Calu3 (cell line): ENCODE measurements around the gene ZYX. TPM values are rescaled to one million over a fixed set of nuclear protein-coding genes. Genes with fewer than 3 reads are reported as not detected.

Source experiments
- BruUV-seq: library from RNA; stranded (reverse); fragments of 400-500 nt; replicated peaks from 2 replicates; lab custom pipeline; 2021; lab: Mats Ljungman, UMichigan
- CTCF ChIA-PET: fragments of 300-600 bp; sonication (Branson Sonifier 250); formaldehyde crosslinking; loops from one replicate; lab custom pipeline; 2022; ENCODE audit warnings: antibody characterized with exemption; lab: Charles Lee
- DNase-seq: peaks from one replicate; pipeline ENCODE4 v3.0.0; 2022
- H3K27ac Mint-ChIP-seq: one replicate; pipeline ENCODE4 v1.8.0; 2022; ENCODE audit warnings: mixed read lengths; ENCODE audit not compliant: unreplicated experiment
- H3K27me3 Mint-ChIP-seq: one replicate; pipeline ENCODE4 v1.8.0; 2022; ENCODE audit warnings: mixed read lengths; ENCODE audit not compliant: unreplicated experiment
- H3K36me3 Mint-ChIP-seq: one replicate; pipeline ENCODE4 v1.8.0; 2022; ENCODE audit warnings: mild to moderate bottlenecking, moderate library complexity, mixed read lengths; ENCODE audit not compliant: insufficient read depth, unreplicated experiment
- H3K4me1 Mint-ChIP-seq: one replicate; pipeline ENCODE4 v1.8.0; 2022; ENCODE audit warnings: mild to moderate bottlenecking, low read depth, mixed read lengths; ENCODE audit not compliant: unreplicated experiment
- H3K4me3 Mint-ChIP-seq: one replicate; pipeline ENCODE4 v1.8.0; 2022; ENCODE audit warnings: mild to moderate bottlenecking, low read depth, moderate library complexity, mixed read lengths; ENCODE audit not compliant: unreplicated experiment
- H3K9me3 Mint-ChIP-seq: one replicate; pipeline ENCODE4 v1.8.0; 2022; ENCODE audit warnings: low read depth, mixed read lengths; ENCODE audit not compliant: unreplicated experiment
- CTCF ChIP-seq: fragments of 200-600 bp; IDR thresholded peaks from one replicate; pipeline ENCODE4 v1.8.0; 2022; ENCODE audit warnings: antibody characterized with exemption; ENCODE audit not compliant: unreplicated experiment
- intact Hi-C: fragments of 100-400 bp; cut with micrococcal nuclease; formaldehyde crosslinking; loops from one replicate; pipeline ENCODE4 v1.10.0; 2022; ENCODE audit not compliant: unreplicated experiment
- total RNA-seq: library from RNA; stranded (reverse); gene quantifications from 2 replicates; pipeline ENCODE4 v1.2.3, GENCODE V29; 2022

The ZYX gene
- total RNA-seq, 1 experiment from 2014 or later: 114 TPM

DNA sequence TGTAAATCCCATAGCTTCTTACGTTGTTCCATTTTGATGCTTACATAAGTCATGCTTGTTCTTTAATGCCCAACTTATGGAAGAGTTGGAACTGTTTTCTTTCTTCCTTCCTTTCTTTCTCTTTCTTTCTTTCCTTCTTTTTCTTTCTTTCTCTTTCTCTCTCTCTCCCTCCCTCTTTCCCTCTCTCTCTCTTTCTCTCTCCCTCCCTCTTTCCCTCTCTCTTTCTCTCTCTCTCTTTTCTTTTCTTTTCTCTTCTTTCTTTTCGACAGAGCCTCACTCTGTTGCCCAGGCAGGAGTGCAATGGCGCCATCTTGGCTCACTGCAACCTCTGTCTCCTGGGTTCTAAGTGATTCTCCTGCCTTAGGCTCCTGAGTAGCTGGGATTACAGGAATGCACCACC, 37.5 kb upstream of the ZYX start:
- BruUV-seq: no TSS peak
- no peak for TF ChIP-seq CTCF
- Mint-ChIP-seq H3K4me3 (no peak overlapping the region), H3K27me3 (peaks cover 35% of the 10 kb centered on the region), H3K9me3 (no peaks in the 10 kb centered on the region), H3K36me3 (peaks cover 9% of the 10 kb centered on the region), H3K27ac (no peak overlapping the region), H3K4me1 (peaks cover 10% of the 10 kb centered on the region)
- intact Hi-C loops: no loop called here
- DNase-seq: no peak
- CTCF ChIA-PET: no interaction called here

- peak overlapping the region; percentile 81 for H3K4me3 Mint-ChIP-seq
- peak; percentile 76 for DNase-seq
- CTCF ChIA-PET: interaction anchor here (0.8 to 1.4 kb wide), 5 partner anchors 9 to 35 kb away, joined by 3 to 6 read pairs (median 4); no protein-coding TSS in a partner anchor
- no peaks in the 10 kb centered on the region for H3K9me3 Mint-ChIP-seq
- TF ChIP-seq CTCF: peak; percentile 65
- peaks cover 9% of the 10 kb centered on the region for H3K36me3 Mint-ChIP-seq
- H3K27ac Mint-ChIP-seq: peak overlapping the region; percentile 24
- peaks cover 10% of the 10 kb centered on the region for H3K4me1 Mint-ChIP-seq
- H3K27me3 Mint-ChIP-seq: peaks cover 52% of the 10 kb centered on the region
- intact Hi-C loops: no loop called here
- no TSS peak for BruUV-seq
Observed at GRCh38 chr7:143345428-143345900, 35.7 kb upstream of the ZYX start.

- DNase-seq: no peak
- CTCF ChIA-PET: interaction anchor here (0.8 to 1.4 kb wide), 5 partner anchors 9 to 34 kb away, joined by 3 to 6 read pairs (median 4); no protein-coding TSS in a partner anchor
- intact Hi-C loops: no loop called here
- no TSS peak for BruUV-seq
- Mint-ChIP-seq H3K27me3 (peaks cover 52% of the 10 kb centered on the region), H3K27ac (no peak overlapping the region), H3K36me3 (peaks cover 9% of the 10 kb centered on the region), H3K4me1 (peaks cover 10% of the 10 kb centered on the region), H3K4me3 (no peak overlapping the region), H3K9me3 (no peaks in the 10 kb centered on the region)
- no peak for TF ChIP-seq CTCF
Observed at GRCh38 chr7:143346018-143346417, 35.1 kb upstream of the ZYX start.

DNA sequence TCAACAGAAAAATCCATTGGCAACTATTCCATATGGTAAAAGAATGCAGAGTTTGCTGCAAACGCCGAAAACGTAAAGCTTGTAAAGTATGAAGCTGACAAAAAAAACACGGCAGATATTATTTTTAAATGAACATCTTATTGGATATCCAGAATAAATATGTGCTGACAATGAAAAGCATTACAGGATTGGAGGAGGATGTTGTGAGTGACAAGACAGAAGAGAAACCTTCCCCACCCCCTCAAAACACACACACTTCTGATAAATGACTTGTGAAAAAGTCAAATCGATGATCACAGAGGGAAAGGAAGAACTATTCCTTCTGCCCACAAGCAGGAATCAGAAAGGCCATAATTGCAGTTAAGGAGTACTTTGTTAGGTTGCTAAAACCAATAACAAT, 33.2 kb upstream of the ZYX start:
- Mint-ChIP-seq H3K27me3 (peaks cover 66% of the 10 kb centered on the region), H3K4me1 (peaks cover 10% of the 10 kb centered on the region), H3K9me3 (no peaks in the 10 kb centered on the region), H3K4me3 (no peak overlapping the region), H3K27ac (no peak overlapping the region), H3K36me3 (peaks cover 9% of the 10 kb centered on the region)
- no peak for DNase-seq
- TF ChIP-seq CTCF: no peak
- CTCF ChIA-PET: interaction anchor here (1.3 kb wide), 1 partner anchor 14 kb away, joined by 4 read pairs; no protein-coding TSS in a partner anchor
- intact Hi-C loops: no loop called here
- no TSS peak for BruUV-seq
